Stimulated activated CD4-positive, alpha-beta T cell treated with anti-CD3 and anti-CD28 coated beads, Interleukin-2, amount 100 ng/mL, for 48 hours (primary cell): ENCODE data around the gene LAMA1.
"Not testable (repeated sequence)": the region's sequence is repeated elsewhere in the genome, so short reads cannot be mapped to it uniquely, and the experiment has no call there.

Source experiments
- DNase-seq, 2 donors: peaks; one replicate each; pipeline ENCODE4 v3.0.0-alpha.2; 2020

Gene LAMA1

GRCh38 chr18:6942742-6943141 is 174.9 kb downstream of the LAMA1 start:
- no peak for DNase-seq

- DNase-seq = no peak
Observed at GRCh38 chr18:6941996-6942395, 175.6 kb downstream of the LAMA1 start.

DNA sequence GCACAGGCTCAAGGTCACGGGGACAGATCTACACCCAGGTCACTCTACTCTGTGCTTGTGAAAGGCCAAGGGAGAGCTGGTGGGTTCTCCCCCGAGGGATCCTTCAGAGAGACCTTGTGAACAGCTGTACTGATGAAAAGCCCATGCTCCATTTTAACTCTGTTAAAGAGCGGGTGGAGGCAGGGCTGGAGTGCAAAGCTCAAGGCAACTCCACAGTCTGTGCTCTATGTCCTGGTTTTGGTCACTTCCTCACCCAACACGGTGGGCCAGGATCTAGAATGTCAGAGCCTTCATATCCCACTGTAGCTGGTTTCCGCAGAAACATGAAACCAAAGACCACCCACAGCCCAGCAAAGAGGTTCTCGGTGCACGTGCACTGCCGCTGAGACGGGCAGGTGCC is 177.1 kb downstream of the LAMA1 start:
- DNase-seq = no peak

GRCh38 chr18:6939972-6940371 is 177.6 kb downstream of the LAMA1 start:
- no peak for DNase-seq

DNA sequence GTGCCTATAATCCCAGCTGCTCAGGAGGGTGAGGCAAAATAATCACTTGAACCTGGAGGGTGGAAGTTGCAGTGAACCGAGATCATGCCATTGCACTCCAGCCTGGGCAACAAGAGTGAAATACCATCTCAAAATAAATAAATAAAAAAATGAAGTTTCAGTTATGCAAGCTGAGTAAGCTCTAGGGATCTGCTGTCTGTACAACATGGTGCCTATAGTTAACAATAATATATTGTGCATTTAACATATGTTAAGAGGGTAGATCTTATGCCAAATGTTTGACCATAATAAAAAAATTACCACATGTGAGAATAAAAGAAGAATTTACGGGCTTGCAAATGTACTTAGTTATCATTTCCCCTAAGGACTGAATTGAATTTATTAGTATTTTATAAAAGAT is 179.2 kb downstream of the LAMA1 start:
- DNase-seq = not testable (repeated sequence)

GRCh38 chr18:6938003-6938402 is 179.6 kb downstream of the LAMA1 start:
- DNase-seq = no peak

DNA sequence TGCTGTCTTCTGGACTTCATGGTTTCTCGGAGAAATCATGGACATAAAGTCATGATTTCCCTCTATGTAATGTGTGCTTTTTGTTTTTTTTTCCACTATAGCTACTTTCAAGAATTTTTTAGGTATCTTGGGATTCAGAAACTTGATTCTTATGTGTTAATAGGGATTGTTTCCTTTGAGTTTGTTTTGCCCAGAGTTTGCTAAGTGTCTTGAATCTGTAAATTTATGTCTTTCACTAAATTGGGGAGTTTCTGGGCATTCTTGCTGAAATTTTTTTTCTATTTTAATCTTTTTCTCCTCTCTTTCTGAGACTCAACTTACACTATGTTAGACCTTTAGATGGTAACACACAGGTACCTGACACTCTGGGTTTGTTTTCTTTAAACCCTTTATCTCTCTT is 182.7 kb downstream of the LAMA1 start:
- no peak for DNase-seq

DNA sequence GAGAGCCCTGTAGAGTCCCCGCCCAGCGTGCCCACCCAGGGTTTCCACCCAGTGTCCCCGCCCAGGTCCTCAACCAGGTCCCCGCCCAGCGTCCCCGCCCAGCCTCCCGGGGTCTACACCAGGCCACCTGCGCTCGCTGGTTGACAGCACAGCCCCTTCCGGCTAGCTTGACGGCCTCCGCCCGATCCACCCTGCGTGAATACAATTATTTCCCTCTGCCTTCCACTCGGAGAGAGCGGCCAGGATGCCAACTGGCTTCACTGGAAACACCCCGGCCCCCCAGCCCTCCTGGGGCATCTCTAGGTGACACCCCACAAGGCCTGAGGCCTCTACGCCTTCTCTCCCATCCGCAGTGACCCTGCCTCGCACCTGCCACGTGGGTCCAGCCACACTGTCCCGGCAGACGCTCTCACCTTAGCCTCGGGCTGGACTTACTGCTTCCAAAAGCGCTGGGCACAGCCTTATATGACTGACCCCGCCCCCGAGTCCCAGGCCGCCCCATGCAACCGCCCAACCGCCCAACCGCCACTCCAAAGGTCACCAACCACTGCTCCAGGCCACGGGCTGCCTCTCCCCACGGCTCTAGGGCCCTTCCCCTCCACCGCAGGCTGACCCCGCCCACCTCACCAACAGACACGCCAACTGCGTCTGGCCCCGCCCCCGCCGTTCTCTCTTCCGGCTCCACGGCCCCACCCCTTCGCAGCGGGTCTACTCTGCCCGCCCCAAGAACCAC is 188.1 kb downstream of the LAMA1 start:
- DNase-seq = no peak

DNA sequence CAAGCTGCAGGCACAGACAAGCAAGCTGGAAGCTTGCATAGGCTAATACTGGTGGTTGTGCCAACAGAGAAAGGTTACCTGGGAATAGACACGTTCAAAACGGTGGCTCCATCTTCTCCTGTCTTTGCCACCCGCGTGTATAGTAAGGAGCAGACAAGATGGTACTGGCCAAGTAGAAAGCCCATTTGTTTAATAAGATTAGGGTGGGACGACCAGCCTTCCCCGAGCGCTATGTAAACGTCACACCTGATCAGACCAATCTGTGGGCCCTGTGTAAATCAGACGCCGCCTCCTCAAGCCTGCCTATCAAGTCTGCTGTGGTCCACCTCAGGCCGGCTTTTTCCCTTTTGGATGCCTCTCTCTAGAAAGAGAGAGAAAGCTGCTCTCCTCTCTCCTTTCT is 189.2 kb downstream of the LAMA1 start:
- DNase-seq = no peak

- no peak for DNase-seq
Observed at GRCh38 chr18:6927153-6927552, 190.4 kb downstream of the LAMA1 start.

GRCh38 chr18:6923220-6923619 is 194.4 kb downstream of the LAMA1 start:
- DNase-seq = no peak

- no peak for DNase-seq
Observed at GRCh38 chr18:6921571-6921970, 196.0 kb downstream of the LAMA1 start.

GRCh38 chr18:6920099-6920955 is 197.3 kb downstream of the LAMA1 start:
- peak; percentile 10 to 21 for DNase-seq

DNA sequence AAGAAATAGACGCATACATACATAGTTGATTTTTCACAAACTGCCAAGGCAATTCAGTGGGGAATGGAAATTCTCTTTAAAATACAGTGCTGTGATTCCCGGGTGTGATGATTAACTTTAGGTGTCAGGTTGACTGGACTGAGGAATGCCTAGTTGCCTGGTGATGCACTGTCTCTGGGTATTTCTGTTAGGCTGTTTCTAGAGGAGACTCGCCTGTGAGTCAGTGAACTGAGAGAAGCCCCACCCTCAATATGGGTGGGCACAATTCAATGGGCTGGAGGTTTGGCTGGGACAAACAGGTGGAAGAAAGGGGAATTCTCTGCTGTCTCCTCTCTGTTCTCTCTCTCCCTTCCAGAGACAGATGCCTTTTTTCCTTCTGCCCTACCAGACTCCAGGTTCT is 200.5 kb downstream of the LAMA1 start:
- no peak for DNase-seq

DNA sequence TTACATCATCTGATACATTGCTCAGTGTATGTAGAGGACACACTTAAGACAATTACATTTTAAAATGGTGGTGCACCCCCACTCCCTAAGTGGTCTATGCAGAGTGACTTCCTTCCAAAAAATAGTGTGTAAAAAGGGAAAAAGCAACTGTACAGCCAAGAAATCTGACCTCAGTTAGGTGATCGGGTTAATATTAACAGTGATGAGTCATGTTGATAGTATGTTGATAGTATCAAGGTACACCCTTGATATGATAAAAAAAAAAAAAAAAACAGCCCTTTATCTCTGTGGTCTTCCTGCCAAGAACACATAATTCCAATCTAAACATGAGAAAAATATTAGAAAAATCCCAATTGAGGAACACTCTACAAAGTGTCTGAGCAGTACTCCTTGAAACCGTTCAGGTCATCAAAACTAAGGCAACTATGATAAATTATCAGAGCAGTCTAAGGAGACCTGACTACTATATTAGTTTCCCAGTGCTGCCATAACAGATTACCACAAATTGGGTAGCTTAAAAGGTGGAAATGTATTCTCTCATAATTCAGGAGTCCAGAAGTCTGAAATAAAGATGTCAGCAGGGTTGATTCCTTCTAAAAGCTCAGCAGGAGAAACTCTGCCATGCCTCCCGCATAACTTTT is 216.2 kb downstream of the LAMA1 start:
- no peak for DNase-seq

DNA sequence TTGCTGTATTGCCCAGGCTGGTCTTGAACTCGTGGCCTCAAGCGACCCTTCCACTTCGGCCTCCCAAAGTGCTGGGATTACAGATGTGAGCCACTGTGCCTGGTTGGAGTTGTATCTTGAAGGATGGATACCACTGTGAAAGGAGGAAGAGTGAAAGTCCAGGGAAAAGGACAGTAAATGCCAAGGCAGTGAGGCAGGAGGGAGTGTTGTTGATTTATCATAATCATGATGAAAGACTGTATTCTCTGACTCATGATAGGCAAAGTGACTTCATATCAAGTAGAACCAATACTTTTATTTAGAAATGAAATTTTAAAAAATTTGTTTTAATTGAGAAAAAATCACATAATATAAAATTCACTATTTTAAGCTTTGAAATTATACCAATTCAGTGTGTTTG is 225.8 kb downstream of the LAMA1 start:
- no peak for DNase-seq
